Measurements from ENCODE around the gene ZNF474.

- no peak for TF ChIP-seq CTCF (IDR thresholded peaks at IDR 0.05; ENCODE audit: low read depth, low read length, missing input control)
- TF ChIP-seq REST (IDR thresholded peaks at IDR 0.05), result no peak
- no peak for TF ChIP-seq JUND (IDR thresholded peaks at IDR 0.05)
- no peak for TF ChIP-seq FOXA1 (IDR thresholded peaks at IDR 0.05)
- TF ChIP-seq RAD21 (IDR thresholded peaks at IDR 0.05), result no peak
Observed at GRCh38 chr5:122152266-122152900, 23.0 kb downstream of the ZNF474 start.

Data from liver (tissue), 3 donors.